ENCODE data around the gene PGBD2. TPM values are rescaled to one million over a fixed set of nuclear protein-coding genes. Genes with fewer than 3 reads are reported as not detected.
"Not testable (repeated sequence)": the region's sequence is repeated elsewhere in the genome, so short reads cannot be mapped to it uniquely, and the experiment has no call there.

The PGBD2 gene
- total and polyA plus RNA-seq, 8 donors, result 1.8 to 12.5 (median 5.2) TPM

GRCh38 chr1:248873409-248873992 lies 32.5 kb upstream of the PGBD2 start:
- Histone ChIP-seq H3K27ac (peak overlapping the region; percentile 83 to 97 (median 94)), H3K9me3 (no peaks in the 10 kb centered on the region), H3K4me3 (peak overlapping the region; percentile 54 to 65 (median 58)), H3K27me3 (no peaks in the 10 kb centered on the region), H3K36me3 (no peaks in the 10 kb centered on the region), H3K4me1 (peaks cover 0 to 16% (median 5%) of the 10 kb centered on the region in 4 donors)
- TF ChIP-seq POLR2A (IDR thresholded peaks at IDR 0.05) (no peak), POLR2AphosphoS5 (IDR thresholded peaks at IDR 0.05) (peak; percentile 52 to 72 (median 62)), CTCF (IDR thresholded peaks at IDR 0.05) (peak in 1 of 7 experiments; percentile 5)
- peak; percentile 94 to 97 for DNase-seq
- 0 to 1% (median 0%) methylated on average over 39 to 41 of the region's 41 CpGs for WGBS, 5 donors
- intact Hi-C loops (cut with DNase I; ENCODE audit: low total_unique reads), result no loop called here

DNA sequence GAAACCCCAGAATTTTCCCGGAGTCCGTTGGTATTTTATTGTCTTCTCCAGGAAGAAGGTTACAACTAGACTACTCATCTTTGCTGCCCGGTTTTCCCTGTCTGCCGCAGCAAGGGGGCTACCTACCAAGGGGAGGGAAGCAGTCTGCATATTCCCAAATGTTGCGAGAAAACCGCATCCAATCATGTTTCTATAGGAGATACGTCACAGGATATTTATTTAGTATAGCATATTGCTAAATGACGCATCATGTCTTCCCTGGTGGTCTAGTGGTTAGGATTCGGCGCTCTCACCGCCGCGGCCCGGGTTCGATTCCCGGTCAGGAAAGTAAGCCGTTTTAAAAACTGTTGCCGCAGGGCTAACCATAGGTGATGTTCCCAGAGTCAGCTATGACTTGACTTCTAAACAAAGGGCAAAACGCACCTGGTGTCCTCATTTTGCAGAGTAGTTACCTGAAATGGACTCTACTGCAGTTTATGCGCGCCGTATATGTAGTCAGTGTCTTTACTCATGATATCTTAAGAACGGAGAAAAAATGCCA lies 32.0 kb upstream of the PGBD2 start:
- Histone ChIP-seq H3K4me1 (peaks cover 0 to 16% (median 5%) of the 10 kb centered on the region in 4 donors), H3K36me3 (no peaks in the 10 kb centered on the region), H3K27ac (peak overlapping the region; percentile 83 to 97 (median 94)), H3K27me3 (no peaks in the 10 kb centered on the region), H3K4me3 (peak overlapping the region; percentile 54 to 65 (median 58)), H3K9me3 (no peaks in the 10 kb centered on the region)
- TF ChIP-seq POLR2AphosphoS5 (IDR thresholded peaks at IDR 0.05) (peak in 2 of 3 donors; percentile 46 to 47), POLR2A (IDR thresholded peaks at IDR 0.05) (no peak)
- intact Hi-C loops (cut with DNase I; ENCODE audit: low total_unique reads), result no loop called here
- peak; percentile 76 to 94 for DNase-seq
- WGBS, 5 donors, result 4 to 6% (median 5%) methylated on average over 23 of the region's 23 CpGs

GRCh38 chr1:248881261-248881660 lies 24.8 kb upstream of the PGBD2 start:
- no peaks in the 10 kb centered on the region for H3K27me3 ChIP-seq
- H3K4me3 ChIP-seq, result no peak overlapping the region
- WGBS, 5 donors, result 68 to 91% (median 84%) methylated on average over 1 of the region's 1 CpG
- H3K36me3 ChIP-seq, result no peaks in the 10 kb centered on the region
- H3K4me1 ChIP-seq, result no peaks in the 10 kb centered on the region
- no peaks in the 10 kb centered on the region for H3K9me3 ChIP-seq
- H3K27ac ChIP-seq, result no peak overlapping the region
- no peak for DNase-seq
- intact Hi-C loops (cut with DNase I; ENCODE audit: low total_unique reads), result no loop called here
- TF ChIP-seq POLR2A (IDR thresholded peaks at IDR 0.05) (no peak), EP300 (IDR thresholded peaks at IDR 0.05) (no peak), POLR2AphosphoS5 (IDR thresholded peaks at IDR 0.05) (no peak), CTCF (IDR thresholded peaks at IDR 0.05) (no peak)

GRCh38 chr1:248882427-248882826 lies 23.6 kb upstream of the PGBD2 start:
- intact Hi-C loops (cut with DNase I; ENCODE audit: low total_unique reads); DNase-seq; H3K4me1 ChIP-seq; H3K36me3 ChIP-seq; H3K9me3 ChIP-seq; H3K4me3 ChIP-seq; H3K27ac ChIP-seq; H3K27me3 ChIP-seq: not testable (repeated sequence)
- WGBS, 5 donors, result 69 to 83% (median 81%) methylated on average over 5 to 7 of the region's 7 CpGs

- Histone ChIP-seq H3K27me3 (no peaks in the 10 kb centered on the region), H3K4me1 (no peaks in the 10 kb centered on the region), H3K9me3 (no peaks in the 10 kb centered on the region), H3K27ac (no peak overlapping the region), H3K36me3 (no peaks in the 10 kb centered on the region), H3K4me3 (no peak overlapping the region)
- intact Hi-C loops (cut with DNase I; ENCODE audit: low total_unique reads), result no loop called here
- TF ChIP-seq POLR2A (IDR thresholded peaks at IDR 0.05) (no peak), POLR2AphosphoS5 (IDR thresholded peaks at IDR 0.05) (no peak), EP300 (IDR thresholded peaks at IDR 0.05) (no peak), CTCF (IDR thresholded peaks at IDR 0.05) (no peak)
- 55 to 83% (median 65%) methylated on average over 1 of the region's 1 CpG for WGBS, 5 donors
- DNase-seq, result no peak
These were observed 21.3 kb upstream of the PGBD2 start for GRCh38 chr1:248884632-248885295.
